ENCODE measurements around the gene PIANP. TPM values are rescaled to one million over a fixed set of nuclear protein-coding genes. Genes with fewer than 3 reads are reported as not detected.
A peak's percentile ranks its signal among the peaks of the same experiment; 100 is the strongest.

Gene PIANP
- total RNA-seq, 2 donors from 2014 or later, result 3.1 TPM; not detected in 1

DNA sequence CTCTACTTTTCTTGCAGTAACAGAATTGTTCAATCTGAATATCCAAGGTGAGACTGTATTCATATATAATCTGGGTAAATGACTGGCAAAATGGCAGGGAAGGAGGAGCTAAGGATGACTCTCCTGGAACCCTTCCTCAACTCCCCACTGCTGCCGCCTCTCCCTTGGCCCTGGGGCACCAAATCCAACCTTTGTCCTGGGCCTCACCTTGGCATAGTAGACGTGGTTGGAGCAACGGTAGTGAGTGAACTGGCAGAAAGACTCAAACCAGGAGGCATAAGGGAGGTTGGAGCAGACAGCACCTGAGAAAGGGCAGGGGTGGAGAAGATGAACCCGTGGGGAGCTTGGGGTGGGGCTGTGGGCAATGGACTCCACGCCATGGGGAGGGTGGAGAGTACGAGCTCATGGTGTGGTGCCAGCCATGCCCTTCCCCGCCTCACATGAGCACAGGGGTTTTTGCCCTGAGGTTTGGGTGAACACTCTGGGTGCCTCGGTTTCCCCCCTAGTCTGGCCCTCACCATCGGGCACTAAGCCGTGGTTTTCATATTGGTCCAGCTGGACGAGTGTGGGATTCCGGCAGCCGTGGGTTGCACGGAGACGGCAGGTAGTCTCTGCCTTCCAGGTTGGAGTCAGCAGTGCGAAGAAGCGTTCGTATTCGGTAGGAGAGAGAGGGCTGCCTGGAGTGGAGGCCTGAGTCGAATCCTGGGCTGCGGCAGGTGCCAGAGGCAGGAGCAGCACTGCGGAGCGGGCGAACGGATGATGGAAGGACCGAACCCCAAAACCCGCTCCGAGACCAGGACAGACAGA is 54.1 kb downstream of the PIANP start:
- WGBS, result 85% methylated on average over 28 of the region's 28 CpGs
- Histone ChIP-seq H3K4me3 (peak overlapping the region; percentile 17 to 24), H3K36me3 (no peaks in the 10 kb centered on the region), H3K27ac (no peak overlapping the region), H3K27me3 (replicated peaks; ENCODE audit: insufficient read depth) (no peaks in the 10 kb centered on the region), H3K9me3 (no peaks in the 10 kb centered on the region), H3K4me1 (replicated peaks) (no peaks in the 10 kb centered on the region)
- intact Hi-C loops (cut with DNase I), result no loop called here
- no peak for DNase-seq (ENCODE audit: low spot score)
- TF ChIP-seq, protein P1, sequence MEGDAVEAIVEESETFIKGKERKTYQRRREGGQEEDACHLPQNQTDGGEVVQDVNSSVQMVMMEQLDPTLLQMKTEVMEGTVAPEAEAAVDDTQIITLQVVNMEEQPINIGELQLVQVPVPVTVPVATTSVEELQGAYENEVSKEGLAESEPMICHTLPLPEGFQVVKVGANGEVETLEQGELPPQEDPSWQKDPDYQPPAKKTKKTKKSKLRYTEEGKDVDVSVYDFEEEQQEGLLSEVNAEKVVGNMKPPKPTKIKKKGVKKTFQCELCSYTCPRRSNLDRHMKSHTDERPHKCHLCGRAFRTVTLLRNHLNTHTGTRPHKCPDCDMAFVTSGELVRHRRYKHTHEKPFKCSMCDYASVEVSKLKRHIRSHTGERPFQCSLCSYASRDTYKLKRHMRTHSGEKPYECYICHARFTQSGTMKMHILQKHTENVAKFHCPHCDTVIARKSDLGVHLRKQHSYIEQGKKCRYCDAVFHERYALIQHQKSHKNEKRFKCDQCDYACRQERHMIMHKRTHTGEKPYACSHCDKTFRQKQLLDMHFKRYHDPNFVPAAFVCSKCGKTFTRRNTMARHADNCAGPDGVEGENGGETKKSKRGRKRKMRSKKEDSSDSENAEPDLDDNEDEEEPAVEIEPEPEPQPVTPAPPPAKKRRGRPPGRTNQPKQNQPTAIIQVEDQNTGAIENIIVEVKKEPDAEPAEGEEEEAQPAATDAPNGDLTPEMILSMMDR (IDR thresholded peaks at IDR 0.05), result no peak
- no peak for TF ChIP-seq POLR2A (IDR thresholded peaks at IDR 0.05)
- no peak for TF ChIP-seq POLR2AphosphoS5 (IDR thresholded peaks at IDR 0.05)

DNA sequence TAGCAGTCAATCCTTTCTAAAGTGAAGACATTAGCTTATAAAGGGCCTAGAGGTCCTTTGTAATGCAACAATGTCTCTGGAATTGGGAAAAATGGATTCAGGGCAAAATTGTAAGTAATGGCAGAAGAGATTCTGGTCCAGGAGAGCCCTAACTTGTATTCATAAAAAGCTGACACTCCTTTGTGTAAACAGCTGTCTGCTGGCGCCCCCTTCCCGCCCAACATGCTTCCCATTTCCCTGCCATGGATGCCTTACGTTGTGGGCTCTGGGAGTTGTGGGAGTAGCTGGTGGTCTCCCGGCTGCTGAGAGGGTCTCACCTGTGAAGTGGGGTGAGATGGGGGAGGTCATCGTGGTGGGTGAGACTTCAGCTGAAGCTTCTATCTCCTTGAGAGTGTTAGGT is 55.7 kb downstream of the PIANP start:
- no peaks in the 10 kb centered on the region for H3K4me1 ChIP-seq (replicated peaks)
- TF ChIP-seq POLR2AphosphoS5 (IDR thresholded peaks at IDR 0.05) (no peak), POLR2A (IDR thresholded peaks at IDR 0.05) (no peak)
- TF ChIP-seq, protein P1 (IDR thresholded peaks at IDR 0.05), result no peak
- no peak for DNase-seq (ENCODE audit: low spot score)
- intact Hi-C loops (cut with DNase I), result no loop called here
- 35% methylated on average over 5 of the region's 5 CpGs for WGBS
- H3K4me3 ChIP-seq, result no peak overlapping the region
- H3K36me3 ChIP-seq, result no peaks in the 10 kb centered on the region
- no peaks in the 10 kb centered on the region for H3K9me3 ChIP-seq
- H3K27me3 ChIP-seq (replicated peaks; ENCODE audit: insufficient read depth), result no peaks in the 10 kb centered on the region
- H3K27ac ChIP-seq, result no peak overlapping the region

- 68% methylated on average over 6 of the region's 6 CpGs for whole genome bisulfite sequencing
- Histone ChIP-seq H3K9me3 (no peaks in the 10 kb centered on the region), H3K27me3 (replicated peaks; ENCODE audit: insufficient read depth) (no peaks in the 10 kb centered on the region), H3K4me1 (replicated peaks) (no peaks in the 10 kb centered on the region), H3K36me3 (no peaks in the 10 kb centered on the region), H3K27ac (no peak overlapping the region), H3K4me3 (no peak overlapping the region)
- no peak for TF ChIP-seq POLR2AphosphoS5 (IDR thresholded peaks at IDR 0.05)
- TF ChIP-seq POLR2A (IDR thresholded peaks at IDR 0.05), result no peak
- TF ChIP-seq, protein P1 (IDR thresholded peaks at IDR 0.05), result no peak
- no peak for DNase-seq (ENCODE audit: low spot score)
- intact Hi-C loops (cut with DNase I), result no loop called here
These were observed 56.4 kb downstream of the PIANP start for GRCh38 chr12:6644257-6644596.

Small RNAs within 50 kb of the gene (small RNA-seq; reads per million reads assigned to genes)
- 0 reads per million in 2 donors for gene RNU6-781P

Other genes starting within 250 kb of the PIANP start
- gene TAPBPL, start 248.8 kb downstream of the PIANP start, total RNA-seq, result 10 to 100 TPM; 31.6 to 39.9 TPM
- gene VAMP1, start 230.1 kb downstream of the PIANP start, total RNA-seq, result 1 to 10 TPM; 6.3 to 8.5 TPM
- gene MRPL51, start 207.6 kb downstream of the PIANP start, total RNA-seq, result 10 to 100 TPM; 70.3 to 80.2 TPM
- 10 to 100 TPM; 86.7 to 99.0 TPM for gene NCAPD2, start 206.7 kb downstream of the PIANP start, total RNA-seq
- 1,000 to 10,000 TPM; 1,469 to 2,105 TPM for gene GAPDH, start 166.3 kb downstream of the PIANP start, total RNA-seq
- 10 to 100 TPM in 1 of 2 donors, 1 to 10 TPM in 1; 4.8 to 22.9 TPM for gene IFFO1, start 144.8 kb downstream of the PIANP start, total RNA-seq
- 10 to 100 TPM; 14.5 to 42.9 TPM for gene NOP2, start 132.5 kb downstream of the PIANP start, total RNA-seq
- 100 to 1,000 TPM; 124 to 240 TPM for gene CHD4, start 93.4 kb downstream of the PIANP start, total RNA-seq
- 1 to 10 TPM in 1 of 2 donors, under 1 TPM in 1; 0.59 to 1.9 TPM for gene LPAR5, start 64.9 kb downstream of the PIANP start, total RNA-seq
- 10 to 100 TPM in 1 of 2 donors, 1 to 10 TPM in 1; 2.3 to 49.6 TPM for gene ACRBP, start 53.4 kb downstream of the PIANP start, total RNA-seq
- 10 to 100 TPM; 75.5 to 78.9 TPM for gene ING4, start 37.7 kb downstream of the PIANP start, total RNA-seq
- gene ZNF384, start 11.4 kb downstream of the PIANP start, total RNA-seq, result 10 to 100 TPM; 42.9 to 68.6 TPM
- gene COPS7A, start 23.2 kb upstream of the PIANP start, total RNA-seq, result 10 to 100 TPM; 92.0 to 92.6 TPM
- 100 to 1,000 TPM; 267 to 282 TPM for gene MLF2, start 52.3 kb upstream of the PIANP start, total RNA-seq
- gene PTMS, start 65.5 kb upstream of the PIANP start, total RNA-seq, result 100 to 1,000 TPM; 285 to 339 TPM
- gene LAG3, start 71.7 kb upstream of the PIANP start, total RNA-seq, result 10 to 100 TPM in 1 of 2 donors, under 1 TPM in 1; 0.73 to 13.1 TPM
- gene CD4, start 88.7 kb upstream of the PIANP start, total RNA-seq, result 1 to 10 TPM; 1.6 to 8.6 TPM
- 1 to 10 TPM; 4.3 to 4.4 TPM for gene GPR162, start 121.0 kb upstream of the PIANP start, total RNA-seq
- 10 to 100 TPM; 25.7 to 28.8 TPM for gene P3H3, start 127.6 kb upstream of the PIANP start, total RNA-seq
- gene GNB3, start 140.1 kb upstream of the PIANP start, total RNA-seq, result 1 to 10 TPM; 2.3 to 2.4 TPM
- 10 to 100 TPM in 1 of 2 donors, 1 to 10 TPM in 1; 1.7 to 16.2 TPM for gene CDCA3, start 150.5 kb upstream of the PIANP start, total RNA-seq
- gene USP5, start 151.3 kb upstream of the PIANP start, total RNA-seq, result 10 to 100 TPM; 58.3 to 84.1 TPM
- 100 to 1,000 TPM; 404 to 443 TPM for gene TPI1, start 166.7 kb upstream of the PIANP start, total RNA-seq
- 10 to 100 TPM; 12.7 to 23.5 TPM for gene SPSB2, start 172.5 kb upstream of the PIANP start, total RNA-seq
- gene LRRC23, start 204.0 kb upstream of the PIANP start, total RNA-seq, result 10 to 100 TPM; 15.9 to 25.3 TPM
- gene ENO2, start 213.8 kb upstream of the PIANP start, total RNA-seq, result 10 to 100 TPM in 1 of 2 donors, 1 to 10 TPM in 1; 6.9 to 13.0 TPM
- 100 to 1,000 TPM in 1 of 2 donors, 10 to 100 TPM in 1; 93.0 to 129 TPM for gene ATN1, start 227.1 kb upstream of the PIANP start, total RNA-seq
- not detected for gene RNU7-1, start 243.0 kb upstream of the PIANP start, total RNA-seq
- 100 to 1,000 TPM; 352 to 711 TPM for gene C12orf57, start 243.2 kb upstream of the PIANP start, total RNA-seq